Glutamatergic neuron (in vitro differentiated cells): ENCODE measurements around the gene GFY. TPM values are rescaled to one million over a fixed set of nuclear protein-coding genes. Genes with fewer than 3 reads are reported as not detected.

Source experiments
- DNase-seq: peaks from one replicate; pipeline ENCODE4 v3.0.0; 2022
- H3K27ac Mint-ChIP-seq: one replicate; pipeline ENCODE4 v1.8.0; 2020; ENCODE audit warnings: mild to moderate bottlenecking, mixed read lengths, inconsistent platforms; ENCODE audit not compliant: unreplicated experiment
- H3K27me3 Mint-ChIP-seq: one replicate; pipeline ENCODE4 v1.8.0; 2020; ENCODE audit warnings: mild to moderate bottlenecking, moderate library complexity, mixed read lengths, inconsistent platforms; ENCODE audit not compliant: unreplicated experiment
- H3K36me3 Mint-ChIP-seq: one replicate; pipeline ENCODE4 v1.8.0; 2020; ENCODE audit warnings: mild to moderate bottlenecking, mixed read lengths, inconsistent platforms; ENCODE audit not compliant: unreplicated experiment
- H3K4me1 Mint-ChIP-seq: one replicate; pipeline ENCODE4 v1.8.0; 2020; ENCODE audit warnings: mild to moderate bottlenecking, low read depth, mixed read lengths, inconsistent platforms; ENCODE audit not compliant: unreplicated experiment
- H3K4me3 Mint-ChIP-seq: one replicate; pipeline ENCODE4 v1.8.0; 2020; ENCODE audit warnings: mild to moderate bottlenecking, mixed read lengths, inconsistent platforms; ENCODE audit not compliant: unreplicated experiment
- H3K9me3 Mint-ChIP-seq: one replicate; pipeline ENCODE4 v1.8.0; 2020; ENCODE audit warnings: mild to moderate bottlenecking, moderate library complexity, mixed read lengths, inconsistent platforms; ENCODE audit not compliant: unreplicated experiment
- total RNA-seq: library from RNA; stranded (reverse); fragmentation: NEBNext Ultra II Directional; extraction: Animal tissue kit (Norgen Biotek cat#: 25700); gene quantifications from one replicate; pipeline ENCODE4 v1.2.1, GENCODE V29; 2021; ENCODE audit not compliant: unreplicated experiment
- TF ChIP-seq, protein P1 (sequence below): fragments of 200-600 bp; sonication (generic); IDR thresholded peaks from one replicate; pipeline ENCODE4 v1.5.0; 2021; ENCODE audit not compliant: partially characterized antibody, unreplicated experiment

GFY gene
- total RNA-seq, 1 donor from 2014 or later, result 0.88 TPM

DNA sequence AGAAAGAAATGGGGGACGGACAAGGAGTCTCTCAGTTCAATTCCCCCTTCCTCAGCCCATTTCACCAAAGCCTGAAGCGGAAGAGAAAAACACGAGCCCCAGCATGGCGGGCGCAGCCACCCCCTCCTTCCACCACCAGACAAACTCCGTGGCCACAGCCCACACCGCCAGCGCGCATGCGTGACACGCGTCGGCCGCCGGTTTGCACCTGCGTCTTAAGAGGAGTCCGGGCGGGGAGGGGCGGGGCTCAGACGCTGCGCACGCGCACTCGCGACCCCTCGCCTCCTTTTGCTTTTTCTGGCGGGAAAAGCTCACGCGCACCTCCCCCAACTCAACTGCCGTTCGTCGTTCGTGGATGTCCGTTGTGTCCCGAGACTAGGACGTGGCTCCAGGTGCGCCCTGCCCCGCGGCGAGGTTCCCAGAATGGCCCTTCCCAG lies 37.2 kb upstream of the GFY start, which contains the start of gene KASH5:
TSS of gene KASH5 (plus strand) at position 314 of the 437 bp plus-strand sequence. CDS start 2,635 bp downstream, outside the sequence.
- H3K4me3 Mint-ChIP-seq, result peak within 1 kb of the TSS; percentile 42

DNA sequence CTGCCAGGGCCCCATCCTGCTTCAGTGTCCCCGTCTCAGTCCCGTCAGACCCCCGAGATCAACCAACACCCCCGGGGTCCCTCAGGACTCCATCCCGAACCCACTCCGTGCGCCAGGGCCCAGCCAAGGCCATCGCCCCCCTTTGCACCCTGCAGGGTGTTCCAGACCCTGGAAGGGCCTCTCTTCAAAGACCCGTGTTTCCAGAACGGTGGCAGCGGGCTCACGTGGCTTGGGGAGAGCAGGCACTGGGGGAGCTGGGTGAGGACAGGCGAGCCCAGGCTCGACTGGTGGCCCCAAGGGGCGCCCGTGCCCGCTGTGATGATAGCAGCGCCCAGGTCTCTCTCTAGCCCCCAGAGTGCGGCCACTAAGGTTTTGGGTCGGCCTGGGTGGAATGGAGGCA lies 35.8 kb upstream of the GFY start:
- Mint-ChIP-seq H3K27me3 (peaks cover 8% of the 10 kb centered on the region), H3K9me3 (peaks cover 9% of the 10 kb centered on the region), H3K27ac (no peak overlapping the region), H3K4me3 (no peak overlapping the region), H3K36me3 (peaks cover 9% of the 10 kb centered on the region), H3K4me1 (peaks cover 5% of the 10 kb centered on the region)
- no peak for DNase-seq
- TF ChIP-seq, protein P1, sequence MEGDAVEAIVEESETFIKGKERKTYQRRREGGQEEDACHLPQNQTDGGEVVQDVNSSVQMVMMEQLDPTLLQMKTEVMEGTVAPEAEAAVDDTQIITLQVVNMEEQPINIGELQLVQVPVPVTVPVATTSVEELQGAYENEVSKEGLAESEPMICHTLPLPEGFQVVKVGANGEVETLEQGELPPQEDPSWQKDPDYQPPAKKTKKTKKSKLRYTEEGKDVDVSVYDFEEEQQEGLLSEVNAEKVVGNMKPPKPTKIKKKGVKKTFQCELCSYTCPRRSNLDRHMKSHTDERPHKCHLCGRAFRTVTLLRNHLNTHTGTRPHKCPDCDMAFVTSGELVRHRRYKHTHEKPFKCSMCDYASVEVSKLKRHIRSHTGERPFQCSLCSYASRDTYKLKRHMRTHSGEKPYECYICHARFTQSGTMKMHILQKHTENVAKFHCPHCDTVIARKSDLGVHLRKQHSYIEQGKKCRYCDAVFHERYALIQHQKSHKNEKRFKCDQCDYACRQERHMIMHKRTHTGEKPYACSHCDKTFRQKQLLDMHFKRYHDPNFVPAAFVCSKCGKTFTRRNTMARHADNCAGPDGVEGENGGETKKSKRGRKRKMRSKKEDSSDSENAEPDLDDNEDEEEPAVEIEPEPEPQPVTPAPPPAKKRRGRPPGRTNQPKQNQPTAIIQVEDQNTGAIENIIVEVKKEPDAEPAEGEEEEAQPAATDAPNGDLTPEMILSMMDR, result no peak

More for the DNA sequence above, 37.2 kb upstream of the GFY start, which contains the start of gene KASH5:
- H3K9me3 Mint-ChIP-seq, result peaks cover 7% of the 10 kb centered on the region
- peaks cover 9% of the 10 kb centered on the region for H3K36me3 Mint-ChIP-seq
- TF ChIP-seq, protein P1, result no peak
- peaks cover 4% of the 10 kb centered on the region for H3K4me1 Mint-ChIP-seq
- DNase-seq, result no peak
- H3K27me3 Mint-ChIP-seq, result peaks cover 8% of the 10 kb centered on the region
- no peak within 1 kb of the TSS for H3K27ac Mint-ChIP-seq

DNA sequence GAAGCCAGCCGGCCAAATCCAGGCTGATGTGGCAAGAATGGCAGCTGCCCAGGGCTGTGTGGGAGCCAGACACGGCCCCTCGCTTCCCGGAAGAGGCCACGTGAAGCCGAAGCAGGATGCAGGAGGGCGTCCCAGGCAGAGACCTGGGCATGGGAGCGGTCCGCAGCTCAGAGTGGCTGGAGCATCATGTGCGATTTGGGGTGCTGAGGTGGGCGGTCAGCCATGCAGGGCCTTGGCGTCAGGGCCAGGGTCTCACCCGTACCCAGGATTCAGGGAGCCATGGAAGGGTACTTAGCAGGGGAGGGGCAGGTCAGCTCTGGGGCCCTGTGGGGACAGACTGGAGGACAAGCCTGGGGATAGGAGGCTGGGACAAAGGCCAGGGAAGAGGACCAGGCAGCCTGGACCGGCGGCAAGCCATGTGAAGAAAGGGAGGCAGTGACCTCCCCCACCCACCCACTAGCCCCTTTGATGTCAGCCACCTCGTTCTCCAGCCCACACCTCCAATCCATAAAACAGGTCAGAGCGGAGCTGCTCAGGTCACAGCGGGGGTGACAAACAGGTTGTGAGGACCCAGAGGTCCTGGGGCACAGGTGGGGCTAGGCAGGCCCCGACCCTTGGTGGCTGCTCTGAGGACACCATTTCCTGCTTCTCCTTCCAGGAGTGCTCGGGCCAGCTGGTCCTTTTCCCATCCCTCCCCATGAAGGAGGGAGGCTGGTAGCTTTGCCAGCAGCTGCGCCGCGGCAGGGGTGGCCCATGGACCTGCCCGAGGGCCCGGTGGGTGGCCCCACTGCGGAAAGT lies 34.9 kb upstream of the GFY start:
- Mint-ChIP-seq H3K27ac (no peak overlapping the region), H3K27me3 (peaks cover 8% of the 10 kb centered on the region), H3K9me3 (peaks cover 9% of the 10 kb centered on the region), H3K36me3 (peaks cover 9% of the 10 kb centered on the region), H3K4me1 (peaks cover 10% of the 10 kb centered on the region), H3K4me3 (no peak overlapping the region)
- no peak for DNase-seq
- TF ChIP-seq, protein P1, result no peak

DNA sequence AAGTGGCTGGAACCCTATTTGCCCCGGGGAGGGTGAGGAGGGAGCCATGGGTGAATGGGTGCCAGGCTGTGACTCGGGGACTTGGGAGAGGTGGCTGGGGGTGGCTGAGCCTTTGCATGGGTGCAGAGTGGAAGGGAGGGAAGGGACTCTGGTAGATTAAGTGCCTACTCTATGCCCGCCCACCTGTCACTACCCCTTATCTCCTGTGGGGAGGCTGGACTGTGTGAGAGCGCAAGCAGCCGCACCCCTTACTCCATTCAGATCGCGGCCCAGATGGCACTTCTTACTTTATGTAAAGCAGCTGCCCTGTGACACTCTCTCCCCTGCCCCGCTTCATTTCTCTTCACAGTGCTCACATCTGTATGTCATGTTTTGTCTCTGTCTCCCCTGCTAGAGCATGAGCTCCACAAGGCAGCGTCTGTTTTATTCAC lies 34.2 kb upstream of the GFY start:
- peaks cover 8% of the 10 kb centered on the region for H3K27me3 Mint-ChIP-seq
- peaks cover 9% of the 10 kb centered on the region for H3K36me3 Mint-ChIP-seq
- no peak overlapping the region for H3K4me3 Mint-ChIP-seq
- peak overlapping the region; percentile 33 for H3K27ac Mint-ChIP-seq
- TF ChIP-seq, protein P1, result no peak
- no peak for DNase-seq
- H3K9me3 Mint-ChIP-seq, result peaks cover 9% of the 10 kb centered on the region
- H3K4me1 Mint-ChIP-seq, result peaks cover 10% of the 10 kb centered on the region
